ENCODE measurements around the gene TMEM175. TPM values are rescaled to one million over a fixed set of nuclear protein-coding genes. Genes with fewer than 3 reads are reported as not detected.

Gene TMEM175
- total and polyA plus RNA-seq, 12 donors: 15.6 to 49.6 (median 19.0) TPM

DNA sequence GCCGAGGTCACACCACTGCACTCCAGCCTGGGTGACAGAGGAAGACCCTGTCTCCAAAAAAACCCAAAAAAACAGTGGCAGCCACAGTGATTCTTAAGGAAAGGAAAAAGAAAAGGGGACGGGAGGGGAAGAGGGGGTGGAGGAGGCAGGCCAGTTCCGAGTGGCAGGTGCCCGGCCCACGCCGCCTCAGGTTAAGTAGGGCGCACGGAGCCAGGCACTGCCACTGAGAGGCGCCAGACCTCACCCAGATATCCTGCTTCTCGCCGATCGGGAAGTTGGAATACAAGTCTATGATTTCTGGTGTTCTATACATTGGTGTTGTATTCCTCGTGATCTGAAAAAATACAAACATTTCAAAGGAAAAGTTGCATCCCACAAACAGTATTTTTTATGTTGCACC is 36.0 kb upstream of the TMEM175 start:
- Histone ChIP-seq H3K36me3 (peaks cover 0 to 87% (median 27%) of the 10 kb centered on the region in 9 donors), H3K4me1 (peaks cover 0 to 2% (median 0%) of the 10 kb centered on the region in 9 donors), H3K9me3 (no peaks in the 10 kb centered on the region), H3K27me3 (no peaks in the 10 kb centered on the region), H3K27ac (no peak overlapping the region), H3K4me3 (no peak overlapping the region)
- no peak for DNase-seq
- TF ChIP-seq, protein P1, sequence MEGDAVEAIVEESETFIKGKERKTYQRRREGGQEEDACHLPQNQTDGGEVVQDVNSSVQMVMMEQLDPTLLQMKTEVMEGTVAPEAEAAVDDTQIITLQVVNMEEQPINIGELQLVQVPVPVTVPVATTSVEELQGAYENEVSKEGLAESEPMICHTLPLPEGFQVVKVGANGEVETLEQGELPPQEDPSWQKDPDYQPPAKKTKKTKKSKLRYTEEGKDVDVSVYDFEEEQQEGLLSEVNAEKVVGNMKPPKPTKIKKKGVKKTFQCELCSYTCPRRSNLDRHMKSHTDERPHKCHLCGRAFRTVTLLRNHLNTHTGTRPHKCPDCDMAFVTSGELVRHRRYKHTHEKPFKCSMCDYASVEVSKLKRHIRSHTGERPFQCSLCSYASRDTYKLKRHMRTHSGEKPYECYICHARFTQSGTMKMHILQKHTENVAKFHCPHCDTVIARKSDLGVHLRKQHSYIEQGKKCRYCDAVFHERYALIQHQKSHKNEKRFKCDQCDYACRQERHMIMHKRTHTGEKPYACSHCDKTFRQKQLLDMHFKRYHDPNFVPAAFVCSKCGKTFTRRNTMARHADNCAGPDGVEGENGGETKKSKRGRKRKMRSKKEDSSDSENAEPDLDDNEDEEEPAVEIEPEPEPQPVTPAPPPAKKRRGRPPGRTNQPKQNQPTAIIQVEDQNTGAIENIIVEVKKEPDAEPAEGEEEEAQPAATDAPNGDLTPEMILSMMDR (IDR thresholded peaks at IDR 0.05): peak in 1 of 9 donors; percentile 7
- intact Hi-C loops (cut with DNase I): loop anchor here in 1 of 10 donors (10.0 kb wide), 1 partner anchor 151 kb away; no protein-coding TSS in a partner anchor
- 93 to 95% methylated on average over 13 of the region's 13 CpGs for WGBS, 2 donors
- no peak for ATAC-seq

DNA sequence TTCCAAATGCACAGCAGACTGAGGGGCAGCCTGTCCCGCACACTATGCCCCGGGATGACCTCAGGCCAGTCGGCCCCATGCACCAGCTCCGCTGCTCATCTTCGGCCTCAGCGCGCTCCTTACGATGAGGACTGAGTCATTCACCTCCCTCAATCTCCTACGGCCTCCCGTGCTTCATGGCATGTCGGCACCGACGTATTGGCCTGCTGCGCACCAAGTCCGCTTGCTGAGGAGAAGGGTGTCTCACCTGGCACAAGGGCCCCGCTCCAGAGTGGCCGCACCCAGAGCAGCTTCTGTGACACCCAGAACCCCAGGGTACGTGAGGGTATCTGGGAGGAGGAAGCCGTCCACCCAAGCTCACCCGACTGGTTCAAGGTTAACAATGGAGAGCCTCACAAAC is 35.6 kb upstream of the TMEM175 start:
- peaks cover 0 to 7% (median 0%) of the 10 kb centered on the region in 9 donors for H3K4me1 ChIP-seq
- 94 to 96% methylated on average over 20 of the region's 20 CpGs for WGBS, 2 donors
- H3K4me3 ChIP-seq: no peak overlapping the region
- peaks cover 0 to 86% (median 26%) of the 10 kb centered on the region in 9 donors for H3K36me3 ChIP-seq
- H3K27ac ChIP-seq: no peak overlapping the region
- H3K27me3 ChIP-seq: no peaks in the 10 kb centered on the region
- intact Hi-C loops (cut with DNase I): loop anchor here in 1 of 10 donors (10.0 kb wide), 1 partner anchor 152 kb away; no protein-coding TSS in a partner anchor
- DNase-seq (peak in 1 of 2 donors; percentile 6), ATAC-seq (no peak)
- TF ChIP-seq, protein P1 (IDR thresholded peaks at IDR 0.05): no peak
- no peaks in the 10 kb centered on the region for H3K9me3 ChIP-seq

DNA sequence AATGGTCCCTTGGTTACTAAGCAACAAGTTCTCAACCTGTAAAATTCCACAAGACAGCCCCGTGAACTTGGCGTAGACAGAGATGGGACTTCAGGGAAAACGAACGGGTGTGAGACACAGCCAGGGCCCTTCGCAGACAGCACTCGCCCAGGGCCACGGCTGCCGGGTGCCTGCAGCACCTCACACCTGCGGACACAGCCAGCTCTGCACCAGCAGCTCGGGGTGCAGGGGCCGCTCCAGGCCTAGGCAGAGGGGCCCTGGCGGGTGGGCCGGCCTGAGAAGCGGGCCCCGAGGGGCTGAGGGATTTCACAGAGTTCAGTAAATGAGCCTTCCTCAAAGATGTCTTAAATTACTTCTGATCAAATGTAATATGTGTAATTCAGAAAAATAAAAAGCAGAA is 34.1 kb upstream of the TMEM175 start:
- Histone ChIP-seq H3K4me1 (peaks cover 0 to 7% (median 0%) of the 10 kb centered on the region in 9 donors), H3K27ac (no peak overlapping the region), H3K9me3 (no peaks in the 10 kb centered on the region), H3K36me3 (peaks cover 0 to 84% (median 18%) of the 10 kb centered on the region in 9 donors), H3K27me3 (no peaks in the 10 kb centered on the region), H3K4me3 (no peak overlapping the region)
- TF ChIP-seq, protein P1 (IDR thresholded peaks at IDR 0.05): no peak
- WGBS, 2 donors: 93 to 95% methylated on average over 15 of the region's 15 CpGs
- intact Hi-C loops (cut with DNase I): loop anchor here in 1 of 10 donors (10.0 kb wide), 1 partner anchor 153 kb away; no protein-coding TSS in a partner anchor
- DNase-seq: no peak
- ATAC-seq: no peak

DNA sequence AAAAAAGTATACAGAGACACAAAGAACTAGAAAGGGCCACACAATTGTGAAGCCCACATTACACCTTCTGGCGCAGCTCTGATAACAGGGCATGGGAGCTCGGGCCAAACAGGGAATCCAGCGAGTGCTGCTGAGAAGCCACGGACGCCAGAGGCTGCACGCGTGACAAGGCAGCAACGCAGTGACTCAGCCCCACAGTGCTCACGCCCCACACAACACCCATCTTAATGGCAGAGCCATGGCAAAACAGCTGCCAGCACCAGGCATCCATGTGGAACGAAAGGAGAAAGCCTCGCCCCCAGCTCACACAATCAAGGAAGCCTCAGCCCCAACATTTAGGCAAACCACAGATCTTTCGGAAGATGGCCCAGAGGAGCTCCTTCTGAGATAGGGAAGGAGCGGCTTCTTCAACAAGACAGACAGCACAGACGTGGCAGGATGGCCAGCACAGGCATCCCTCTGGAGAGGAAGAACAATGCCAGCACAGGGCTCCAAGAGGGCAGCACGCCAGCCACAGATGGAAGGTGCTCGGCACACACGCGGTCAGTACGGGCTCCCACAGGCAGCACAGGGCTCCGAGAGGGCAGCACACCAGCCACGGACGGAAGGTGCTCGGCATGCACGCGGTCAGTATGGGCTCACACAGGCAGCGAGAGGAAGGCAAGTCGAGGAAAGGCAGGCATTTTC is 33.2 kb upstream of the TMEM175 start:
- intact Hi-C loops (cut with DNase I): loop anchor here in 1 of 10 donors (10.0 kb wide), 1 partner anchor 154 kb away; no protein-coding TSS in a partner anchor
- TF ChIP-seq, protein P1 (IDR thresholded peaks at IDR 0.05): no peak
- Histone ChIP-seq H3K4me3 (no peak overlapping the region), H3K27ac (no peak overlapping the region), H3K27me3 (no peaks in the 10 kb centered on the region), H3K36me3 (peaks cover 0 to 84% (median 18%) of the 10 kb centered on the region in 9 donors), H3K4me1 (peaks cover 0 to 7% (median 0%) of the 10 kb centered on the region in 9 donors), H3K9me3 (no peaks in the 10 kb centered on the region)
- ATAC-seq (peak in 6 of 8 donors; percentile 33 to 74 (median 46)), DNase-seq (peak in 1 of 2 donors; percentile 42)
- WGBS, 2 donors: 80 to 88% methylated on average over 27 of the region's 27 CpGs
